Measurements from ENCODE around the gene NTRK3.

Gene NTRK3

DNA sequence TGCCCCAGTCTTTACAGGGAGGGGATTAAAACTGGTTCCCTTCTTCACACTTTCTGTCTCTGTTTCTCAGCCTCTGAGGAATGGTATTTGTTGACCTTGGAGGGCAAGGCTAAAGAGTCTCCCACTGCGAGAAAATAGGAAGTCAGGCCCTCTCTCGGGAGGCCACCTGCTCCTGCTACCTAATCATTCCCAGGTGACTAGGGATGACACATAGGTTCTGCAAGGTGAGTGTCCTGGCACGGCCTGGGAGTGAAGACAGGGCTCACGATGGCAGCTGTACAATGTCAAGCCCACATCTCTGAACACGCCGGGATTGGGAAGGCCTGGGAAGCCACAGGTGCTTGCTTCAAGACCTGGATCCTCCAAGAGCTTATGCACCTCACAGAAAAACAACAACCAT, 314.2 kb downstream of the NTRK3 start:
- TF ChIP-seq GATA2 (IDR thresholded peaks at IDR 0.05; ENCODE audit: low read depth, low read length) (no peak), GATA3 (IDR thresholded peaks at IDR 0.05; ENCODE audit: low read depth, low read length) (no peak)

DNA sequence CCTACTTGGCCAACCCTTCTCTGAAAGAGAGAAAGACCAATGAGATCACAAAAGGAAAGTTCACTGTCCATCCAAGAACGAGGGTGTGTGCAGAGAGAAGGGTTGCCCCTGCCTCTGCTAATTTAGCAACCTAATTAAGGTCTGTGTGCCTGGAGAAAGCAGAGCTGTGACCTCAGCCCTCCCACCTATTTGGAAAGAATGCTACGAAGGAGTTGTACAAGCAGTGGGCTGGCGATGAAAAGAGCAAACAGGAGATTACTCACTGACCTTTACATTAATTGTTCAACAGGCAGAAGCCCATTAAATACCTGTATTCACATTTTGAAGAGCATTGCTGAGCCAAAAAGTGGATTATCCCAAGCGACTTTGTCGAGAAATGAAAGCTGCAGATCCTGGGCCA, 314.9 kb downstream of the NTRK3 start:
- no peak for TF ChIP-seq GATA3 (IDR thresholded peaks at IDR 0.05; ENCODE audit: low read depth, low read length)
- TF ChIP-seq GATA2 (IDR thresholded peaks at IDR 0.05; ENCODE audit: low read depth, low read length): no peak

- no peak for TF ChIP-seq GATA2 (IDR thresholded peaks at IDR 0.05; ENCODE audit: low read depth, low read length)
- TF ChIP-seq GATA3 (IDR thresholded peaks at IDR 0.05; ENCODE audit: low read depth, low read length): no peak
These were observed 315.8 kb downstream of the NTRK3 start for GRCh38 chr15:87940768-87941167.

- TF ChIP-seq GATA2 (IDR thresholded peaks at IDR 0.05; ENCODE audit: low read depth, low read length): no peak
- TF ChIP-seq GATA3 (IDR thresholded peaks at IDR 0.05; ENCODE audit: low read depth, low read length): no peak
These were observed 316.6 kb downstream of the NTRK3 start for GRCh38 chr15:87939848-87940457.

GRCh38 chr15:87938031-87938430, 318.5 kb downstream of the NTRK3 start:
- no peak for TF ChIP-seq GATA3 (IDR thresholded peaks at IDR 0.05; ENCODE audit: low read depth, low read length)
- TF ChIP-seq GATA2 (IDR thresholded peaks at IDR 0.05; ENCODE audit: low read depth, low read length): no peak

GRCh38 chr15:87935583-87935982, 321.0 kb downstream of the NTRK3 start:
- TF ChIP-seq GATA3 (IDR thresholded peaks at IDR 0.05; ENCODE audit: low read depth, low read length): no peak
- TF ChIP-seq GATA2 (IDR thresholded peaks at IDR 0.05; ENCODE audit: low read depth, low read length): no peak

GRCh38 chr15:87931584-87931983, 325.0 kb downstream of the NTRK3 start:
- no peak for TF ChIP-seq GATA3 (IDR thresholded peaks at IDR 0.05; ENCODE audit: low read depth, low read length)
- no peak for TF ChIP-seq GATA2 (IDR thresholded peaks at IDR 0.05; ENCODE audit: low read depth, low read length)

DNA sequence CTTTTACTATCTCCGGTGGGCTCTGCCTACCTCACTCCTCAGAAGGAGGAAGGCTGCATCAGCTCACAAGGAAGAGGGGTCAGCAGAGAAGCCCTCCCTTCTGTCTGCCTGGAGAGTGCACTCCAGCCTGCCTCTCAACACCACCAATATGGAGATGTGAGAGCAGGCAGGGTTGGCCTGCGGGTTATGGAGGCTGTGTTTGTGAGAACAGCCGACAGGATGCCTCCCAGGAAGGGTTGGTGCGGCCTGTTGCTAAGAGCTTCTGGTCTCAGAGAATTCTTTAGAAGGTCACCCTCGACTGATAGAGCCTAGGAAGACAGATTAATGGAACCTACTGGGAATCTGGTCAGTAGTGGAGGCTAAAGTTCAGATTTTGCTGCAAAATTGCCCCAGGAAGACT, 326.1 kb downstream of the NTRK3 start:
- TF ChIP-seq GATA3 (IDR thresholded peaks at IDR 0.05; ENCODE audit: low read depth, low read length) (no peak), GATA2 (IDR thresholded peaks at IDR 0.05; ENCODE audit: low read depth, low read length) (no peak)

DNA sequence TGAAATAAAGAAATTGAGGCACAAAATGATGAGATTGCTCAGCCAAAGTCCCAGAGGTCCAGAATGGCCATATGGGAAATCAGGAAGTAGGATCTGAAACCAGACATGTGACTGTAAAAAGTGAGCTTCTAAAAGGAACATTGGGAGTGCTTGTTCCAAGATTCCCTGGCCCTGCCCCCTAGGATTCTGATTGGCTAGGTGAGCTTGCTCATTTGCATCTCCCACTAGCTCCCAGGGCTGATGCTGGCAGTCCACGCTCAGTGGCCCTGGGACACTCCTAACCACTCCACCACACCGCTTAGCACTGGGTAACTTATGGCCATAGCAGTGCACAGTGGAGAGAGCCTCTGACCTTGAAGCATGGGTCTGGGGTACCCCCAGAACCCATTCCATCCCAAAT, 326.7 kb downstream of the NTRK3 start:
- TF ChIP-seq GATA3 (IDR thresholded peaks at IDR 0.05; ENCODE audit: low read depth, low read length) (no peak), GATA2 (IDR thresholded peaks at IDR 0.05; ENCODE audit: low read depth, low read length) (no peak)

DNA sequence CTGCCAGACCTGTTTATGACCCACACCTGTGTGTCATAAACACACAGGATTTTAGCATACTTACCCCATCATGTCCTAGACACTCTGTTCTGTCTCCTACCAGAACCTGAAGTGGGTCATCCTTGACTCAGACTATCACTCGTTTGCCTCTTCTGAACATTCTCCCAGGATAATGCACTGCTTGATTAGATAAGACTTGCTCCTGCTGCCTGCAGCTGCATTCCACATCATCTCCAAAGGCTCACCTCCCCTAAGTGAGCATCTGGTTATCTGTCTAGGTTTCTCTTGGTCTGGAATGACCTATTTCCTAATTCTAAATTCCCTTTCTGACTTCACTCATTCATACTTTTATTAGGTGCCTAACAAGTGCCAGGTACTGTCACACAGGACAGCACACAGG, 332.1 kb downstream of the NTRK3 start:
- TF ChIP-seq GATA2 (IDR thresholded peaks at IDR 0.05; ENCODE audit: low read depth, low read length) (no peak), GATA3 (IDR thresholded peaks at IDR 0.05; ENCODE audit: low read depth, low read length) (no peak)

DNA sequence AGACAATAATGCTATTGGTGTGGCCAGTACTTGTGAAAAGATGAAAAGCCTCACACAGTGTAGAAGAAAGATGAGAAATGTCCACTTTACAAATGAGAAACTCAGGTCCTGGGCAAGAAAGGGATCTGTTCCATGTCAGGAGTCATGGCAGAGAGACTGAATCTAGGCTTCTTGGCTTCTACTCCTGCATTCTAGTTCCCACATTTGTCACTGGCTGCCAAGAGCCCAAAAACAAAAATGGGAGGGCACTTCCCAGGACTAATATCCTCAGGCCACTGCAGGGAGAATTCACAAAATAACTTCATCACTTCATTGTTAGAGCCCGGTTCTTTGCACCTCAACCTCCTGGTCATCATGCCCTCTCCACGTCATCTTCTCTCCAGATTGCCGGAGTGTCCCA, 337.5 kb downstream of the NTRK3 start:
- TF ChIP-seq GATA2 (IDR thresholded peaks at IDR 0.05; ENCODE audit: low read depth, low read length) (no peak), GATA3 (IDR thresholded peaks at IDR 0.05; ENCODE audit: low read depth, low read length) (no peak)

DNA sequence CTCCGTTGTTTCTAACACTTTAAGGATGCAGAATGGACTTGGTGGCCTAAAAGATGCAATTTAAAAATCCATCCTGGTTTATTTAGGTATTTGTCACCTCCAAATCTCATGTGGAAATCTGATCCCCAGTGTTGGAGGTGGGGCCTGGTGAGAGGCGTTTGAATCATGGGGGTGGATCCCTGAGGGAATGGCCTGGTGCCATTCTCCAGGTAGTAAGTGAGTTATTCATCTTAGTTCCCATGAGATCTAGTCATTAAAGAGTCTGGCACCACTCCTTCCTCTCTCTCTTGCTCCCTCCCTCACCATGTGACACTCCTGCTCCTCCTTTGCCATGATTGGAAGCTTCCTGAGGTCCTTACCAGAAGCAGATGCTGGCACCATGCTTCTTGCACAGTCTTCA, 339.1 kb downstream of the NTRK3 start:
- TF ChIP-seq GATA3 (IDR thresholded peaks at IDR 0.05; ENCODE audit: low read depth, low read length) (no peak), GATA2 (IDR thresholded peaks at IDR 0.05; ENCODE audit: low read depth, low read length) (no peak)

- TF ChIP-seq GATA2 (IDR thresholded peaks at IDR 0.05; ENCODE audit: low read depth, low read length): no peak
- TF ChIP-seq GATA3 (IDR thresholded peaks at IDR 0.05; ENCODE audit: low read depth, low read length): no peak
These were observed 340.3 kb downstream of the NTRK3 start for GRCh38 chr15:87916208-87916607.

GRCh38 chr15:87910301-87910700, 346.2 kb downstream of the NTRK3 start:
- TF ChIP-seq GATA2 (IDR thresholded peaks at IDR 0.05; ENCODE audit: low read depth, low read length): no peak
- TF ChIP-seq GATA3 (IDR thresholded peaks at IDR 0.05; ENCODE audit: low read depth, low read length): no peak

- TF ChIP-seq GATA2 (IDR thresholded peaks at IDR 0.05; ENCODE audit: low read depth, low read length) (no peak), GATA3 (IDR thresholded peaks at IDR 0.05; ENCODE audit: low read depth, low read length) (no peak)
These were observed 348.7 kb downstream of the NTRK3 start for GRCh38 chr15:87907676-87908446.

All from SH-SY5Y (cell line).